NCI-H2107 treated with DMSO at 0.1 percent for 48 hours (cell line): ENCODE measurements around the gene CAMK1D.

Experiments used
- DNase-seq: peaks from one replicate; lab custom pipeline; 2025; ENCODE audit not compliant: unreplicated experiment; lab: John Stamatoyannopoulos, UW

The CAMK1D gene

DNA sequence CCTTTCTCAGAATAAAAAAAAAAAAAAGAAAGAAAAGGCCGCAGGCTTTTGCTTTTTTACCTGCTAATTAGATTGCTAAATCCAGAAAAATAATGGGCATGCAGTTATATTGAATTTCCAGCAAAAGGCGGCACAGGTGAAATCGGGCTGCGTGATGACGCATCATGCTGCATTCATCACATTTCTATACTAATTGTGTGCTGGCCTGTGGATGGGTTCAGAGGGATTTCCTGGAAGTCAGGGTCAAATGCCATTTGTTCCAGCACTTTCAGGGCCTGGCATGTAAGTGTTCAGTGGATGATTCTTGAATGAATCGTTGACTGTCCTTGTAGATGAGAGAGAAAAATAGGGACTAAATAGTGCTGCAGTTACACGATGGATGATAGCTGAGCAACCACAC lies 292.7 kb downstream of the CAMK1D start:
- no peak for DNase-seq

DNA sequence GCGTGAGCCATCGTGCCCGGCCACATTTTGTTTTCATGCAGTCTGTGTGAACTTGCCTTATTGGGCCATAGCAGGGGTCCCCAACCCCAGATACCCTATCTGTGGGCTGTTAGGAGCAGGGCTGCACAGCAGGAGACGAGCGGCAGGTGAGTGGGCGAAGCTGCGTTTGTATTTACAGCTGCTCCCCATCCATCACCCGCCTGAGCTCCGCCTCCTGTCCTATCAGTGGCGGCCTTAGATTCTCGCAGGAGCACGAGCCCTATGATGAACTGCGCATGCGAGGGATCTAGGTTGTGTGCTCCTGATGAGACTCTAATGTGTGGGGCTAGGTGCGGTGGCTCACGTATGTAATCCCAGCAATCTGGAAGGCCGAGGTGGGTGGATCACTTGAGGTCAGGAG lies 293.9 kb downstream of the CAMK1D start:
- DNase-seq: no peak

DNA sequence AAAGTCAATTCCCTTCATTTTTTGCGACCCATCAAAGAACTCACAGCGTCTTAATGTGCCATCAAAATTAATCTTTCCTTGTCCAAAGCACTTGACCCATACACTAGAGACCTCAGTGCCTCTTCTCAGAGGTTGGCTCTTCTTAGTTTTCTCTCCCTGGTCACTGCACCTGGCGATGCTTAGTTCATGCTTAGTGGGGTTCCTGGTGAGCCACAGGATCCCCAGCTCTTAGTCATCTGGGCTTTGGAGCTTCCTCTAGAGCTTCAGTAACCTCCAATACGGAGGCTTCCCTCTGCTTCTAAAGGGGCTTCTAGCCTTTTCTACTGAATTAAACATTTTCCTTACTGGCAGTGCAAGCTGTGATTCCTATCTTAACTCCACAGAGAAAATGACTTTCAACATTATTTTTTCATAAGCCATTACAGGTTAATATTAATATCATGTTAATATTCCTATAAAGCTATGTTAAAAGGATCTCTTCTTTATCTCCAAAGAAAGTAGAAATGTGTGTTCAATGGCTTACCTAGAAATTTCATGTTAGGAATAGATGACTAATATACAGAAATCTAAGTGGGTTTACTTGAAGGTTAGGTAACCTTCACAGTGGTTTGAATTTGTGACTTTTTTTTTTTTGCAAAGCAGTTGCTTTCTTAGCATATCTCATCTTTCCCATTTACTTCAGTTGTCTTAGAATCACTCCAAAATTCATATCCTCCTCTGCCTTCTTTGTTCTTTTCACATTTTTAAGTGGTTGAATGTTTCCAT lies 295.2 kb downstream of the CAMK1D start:
- no peak for DNase-seq

DNA sequence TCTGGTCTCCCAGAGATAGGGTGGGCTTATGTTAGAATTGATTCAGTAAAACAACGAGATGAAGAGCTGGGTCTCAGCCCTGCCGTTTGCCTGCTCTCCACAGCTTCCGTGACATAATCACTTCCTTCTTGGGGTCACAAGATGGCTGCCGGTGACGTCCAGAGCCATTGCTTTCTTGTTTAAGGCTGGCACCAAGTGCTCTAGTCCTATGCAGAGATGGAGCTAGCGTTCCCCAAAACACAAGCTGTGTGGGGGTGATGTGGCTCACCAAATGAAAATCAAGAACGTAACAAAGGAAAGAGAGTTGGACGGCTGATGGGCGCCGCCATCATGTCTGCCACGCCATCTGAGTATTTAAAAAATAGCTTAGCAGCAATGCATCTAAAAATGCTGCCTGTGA lies 296.1 kb downstream of the CAMK1D start:
- no peak for DNase-seq

DNA sequence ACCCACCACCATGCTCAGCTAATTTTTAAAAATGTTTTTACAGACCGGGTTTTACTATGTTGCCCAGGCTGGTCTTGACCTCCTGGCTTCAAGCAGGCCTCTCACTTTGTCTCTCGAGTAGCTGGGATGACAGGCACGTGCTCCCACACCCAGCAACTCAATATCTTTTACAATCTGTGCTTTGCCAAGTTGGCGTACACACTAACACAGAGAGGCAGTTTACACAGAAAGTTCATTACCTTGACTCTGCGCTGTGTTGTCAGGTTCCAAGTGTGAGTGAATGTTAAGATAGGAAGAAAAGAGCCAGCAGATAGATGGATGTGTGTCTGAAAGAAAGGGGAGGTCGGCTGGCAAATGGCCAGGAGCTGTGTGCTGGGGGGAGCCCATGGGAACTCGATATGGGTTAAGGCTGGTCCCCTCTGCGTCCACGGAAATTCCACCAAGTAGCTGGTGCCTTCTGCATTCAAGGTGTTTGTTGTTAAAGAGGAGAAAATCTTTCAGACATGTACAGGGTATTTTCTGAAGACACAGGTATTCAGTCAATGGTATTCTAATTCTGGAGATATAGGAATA lies 299.8 kb downstream of the CAMK1D start:
- DNase-seq: no peak

DNA sequence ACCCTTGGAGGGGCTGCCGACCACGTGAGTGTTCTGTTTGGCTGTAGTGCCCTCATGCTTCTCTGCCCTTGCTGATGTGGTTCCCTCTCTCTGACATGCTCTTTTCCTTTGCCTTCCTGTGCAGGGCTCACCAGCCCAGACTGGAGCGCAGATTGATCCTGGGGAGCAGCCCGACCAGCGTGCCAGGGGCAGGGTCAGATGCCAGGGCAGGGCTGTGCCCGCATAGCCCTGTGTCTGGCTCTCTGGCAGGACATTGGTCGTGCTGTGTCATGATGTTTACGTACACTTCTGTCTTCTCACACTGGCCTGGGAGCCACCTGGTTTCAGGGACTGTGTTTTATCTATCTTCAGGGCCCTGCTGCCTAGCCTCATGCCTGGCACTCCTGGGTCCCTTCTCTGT lies 300.8 kb downstream of the CAMK1D start:
- DNase-seq: no peak

DNA sequence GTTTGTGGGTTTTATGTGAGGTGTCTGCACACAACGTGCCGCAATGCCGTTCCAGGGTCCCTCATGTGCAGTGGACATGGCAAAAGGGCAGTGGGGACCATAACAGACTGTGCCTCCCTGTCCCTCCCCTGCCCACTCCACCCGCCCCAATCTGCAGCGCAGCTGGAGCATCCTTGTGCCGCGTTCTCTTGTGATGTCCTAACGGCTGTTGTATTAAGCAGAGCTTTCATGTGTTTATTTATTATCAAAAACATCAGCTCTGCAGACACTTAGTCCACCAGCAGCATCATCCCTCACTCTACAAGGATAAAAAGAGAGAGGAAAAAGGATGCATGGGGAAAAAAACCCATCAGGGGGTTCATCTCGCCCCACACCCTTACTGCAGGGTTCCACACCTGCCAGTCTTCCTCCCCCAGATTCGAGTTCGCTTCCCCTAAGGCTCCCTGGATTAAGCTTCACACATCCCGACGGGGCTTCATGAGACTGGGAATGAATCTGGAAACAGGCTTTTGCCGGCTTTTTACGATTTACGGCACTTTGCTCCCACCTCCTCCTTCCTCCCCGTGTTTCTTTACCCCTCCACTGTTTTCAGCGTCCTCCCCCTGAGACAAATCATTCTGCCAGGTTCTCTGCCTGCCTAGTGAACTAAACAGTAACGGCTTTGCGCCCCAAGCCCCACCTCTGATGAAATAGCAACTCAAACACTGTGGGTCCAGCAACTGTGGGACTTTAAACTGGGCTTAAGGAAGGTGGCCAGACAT lies 301.4 kb downstream of the CAMK1D start:
- no peak for DNase-seq

DNA sequence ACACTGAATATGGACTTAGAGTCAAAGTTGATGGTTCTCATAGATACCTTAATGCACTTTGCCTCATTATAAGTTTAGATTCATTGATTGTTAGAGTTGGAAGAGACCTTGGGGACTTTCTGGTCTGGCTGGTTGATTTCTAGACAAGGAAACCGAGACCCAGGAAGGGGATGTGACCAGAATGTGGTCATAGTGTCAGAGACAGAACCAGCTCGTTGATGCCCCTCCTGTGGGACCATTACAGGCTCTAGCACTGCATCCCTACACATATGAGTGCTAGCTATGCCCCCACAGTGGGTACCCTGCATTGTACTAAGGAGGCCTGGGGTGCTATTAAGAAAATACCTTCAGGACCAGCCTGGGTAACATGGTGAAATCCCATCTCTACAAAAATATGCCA lies 306.6 kb downstream of the CAMK1D start:
- no peak for DNase-seq

DNA sequence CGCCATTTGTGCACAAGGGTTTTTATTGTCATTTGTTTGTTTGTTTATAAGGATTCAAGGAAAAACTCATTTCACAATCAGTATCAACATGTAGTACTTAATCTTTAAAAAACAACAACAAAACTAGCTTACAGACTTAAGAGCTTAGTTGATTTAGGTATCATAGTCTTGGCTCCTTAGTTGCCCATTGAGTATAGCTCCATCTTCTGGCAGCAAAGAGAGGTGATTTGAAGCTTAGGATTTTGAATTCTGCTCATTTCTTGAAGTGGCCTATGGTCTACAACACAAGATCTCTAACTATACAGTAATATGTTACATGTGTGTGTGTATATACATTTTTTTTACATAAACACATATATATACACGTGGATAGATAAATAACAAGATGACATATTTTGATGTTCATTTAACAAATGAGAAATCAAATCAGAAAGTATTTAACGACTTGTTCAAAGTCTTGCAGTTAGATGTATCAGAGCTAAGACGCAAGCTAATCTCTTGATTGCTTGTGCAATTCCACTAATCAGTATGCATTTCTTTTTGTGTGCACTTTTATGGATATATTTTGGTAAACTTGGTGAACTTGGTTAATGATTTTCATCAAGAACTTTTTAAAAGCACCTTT lies 307.3 kb downstream of the CAMK1D start:
- DNase-seq: peak; percentile 37

DNA sequence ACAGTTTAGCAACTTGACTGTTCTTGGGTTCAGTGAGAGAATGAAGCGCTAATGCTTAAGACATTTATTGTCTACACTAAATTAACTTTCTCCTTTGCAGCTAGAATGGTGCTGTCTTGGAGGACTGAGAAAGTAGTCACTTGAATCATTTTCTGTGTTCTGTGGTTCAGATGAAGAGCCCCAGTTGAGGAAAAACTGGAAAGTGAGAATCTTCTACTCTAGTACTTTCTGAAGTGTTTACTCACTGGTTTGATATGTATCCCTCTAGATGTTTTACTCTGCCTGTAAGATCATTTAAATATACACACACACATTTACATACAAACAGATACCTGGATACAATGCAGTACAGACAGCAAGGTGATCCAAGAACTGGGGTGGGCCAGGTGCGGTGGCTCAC lies 308.1 kb downstream of the CAMK1D start:
- DNase-seq: no peak

DNA sequence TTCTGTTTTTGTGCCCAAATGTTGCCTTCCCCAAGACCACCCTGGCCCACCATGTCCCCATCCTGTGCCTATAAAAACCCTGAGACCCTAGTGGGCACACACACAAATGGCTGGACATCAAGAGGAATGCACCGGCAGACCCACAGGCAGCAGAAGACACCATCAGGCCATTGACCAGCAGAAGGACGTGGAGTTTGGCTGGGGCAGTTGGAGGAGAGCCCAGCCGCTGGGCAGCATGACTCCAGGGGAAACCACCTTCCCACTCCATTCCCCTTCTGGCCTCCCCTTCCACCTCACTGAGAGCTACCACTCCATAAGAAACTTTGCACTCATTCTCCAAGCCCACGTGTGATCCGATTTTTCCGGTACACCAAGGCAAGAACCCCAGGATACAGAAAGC lies 309.2 kb downstream of the CAMK1D start:
- DNase-seq: no peak

DNA sequence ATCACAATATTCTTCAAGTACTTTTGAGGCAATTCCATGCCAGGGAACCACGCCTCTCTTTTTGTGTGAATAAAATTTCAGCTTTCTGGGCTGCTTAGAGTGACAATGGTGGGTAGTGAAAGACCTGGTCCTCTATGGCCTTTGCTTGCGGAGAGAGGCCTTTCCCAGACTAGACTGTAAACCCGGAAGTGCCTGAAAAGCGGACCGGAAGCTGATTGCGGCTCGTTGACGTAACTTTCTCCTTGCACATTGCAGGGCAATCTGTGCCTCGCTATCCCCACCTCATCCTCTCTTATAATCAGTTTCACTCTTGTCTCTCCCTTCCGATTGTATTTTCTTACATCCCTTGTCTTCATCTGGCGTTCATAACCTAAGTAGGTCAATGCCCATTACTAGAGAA lies 310.4 kb downstream of the CAMK1D start:
- no peak for DNase-seq

DNA sequence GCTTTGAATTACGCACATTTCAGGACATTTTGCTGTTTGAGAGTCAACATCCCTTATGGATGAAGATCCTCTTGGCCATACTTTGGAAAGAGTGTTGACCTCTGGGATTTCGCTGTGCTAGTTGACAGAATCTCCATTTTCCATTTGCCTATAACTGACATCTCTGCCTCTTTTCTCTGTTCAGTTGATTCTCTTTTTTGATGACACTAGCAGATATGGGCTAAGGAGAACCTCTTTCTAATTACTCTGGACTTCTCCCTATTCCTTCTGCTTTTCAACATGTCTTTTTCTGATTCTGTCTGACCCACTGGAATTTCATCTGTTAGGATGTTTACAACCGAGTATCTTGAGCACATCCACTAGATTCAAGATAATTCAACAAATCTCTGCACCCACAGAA lies 311.5 kb downstream of the CAMK1D start:
- DNase-seq: no peak

DNA sequence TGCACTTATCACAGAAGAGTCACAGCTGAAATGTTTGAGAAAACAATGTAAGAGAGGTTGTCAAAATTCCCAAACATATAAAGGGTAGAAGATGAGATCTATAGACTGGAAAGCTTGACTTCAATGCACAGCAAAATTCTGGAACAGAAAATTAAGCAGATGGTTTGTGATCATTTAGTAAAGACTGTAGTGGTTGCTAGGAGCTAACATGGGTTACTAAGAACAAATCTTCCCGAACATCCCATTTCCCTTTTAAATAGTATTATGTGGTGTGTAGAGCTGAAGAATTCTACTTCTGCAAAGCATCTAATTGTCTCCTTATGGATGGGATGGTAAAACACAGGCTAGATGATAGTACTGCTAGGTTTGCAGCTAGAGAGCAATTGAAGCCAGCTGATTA lies 312.3 kb downstream of the CAMK1D start:
- DNase-seq: no peak

DNA sequence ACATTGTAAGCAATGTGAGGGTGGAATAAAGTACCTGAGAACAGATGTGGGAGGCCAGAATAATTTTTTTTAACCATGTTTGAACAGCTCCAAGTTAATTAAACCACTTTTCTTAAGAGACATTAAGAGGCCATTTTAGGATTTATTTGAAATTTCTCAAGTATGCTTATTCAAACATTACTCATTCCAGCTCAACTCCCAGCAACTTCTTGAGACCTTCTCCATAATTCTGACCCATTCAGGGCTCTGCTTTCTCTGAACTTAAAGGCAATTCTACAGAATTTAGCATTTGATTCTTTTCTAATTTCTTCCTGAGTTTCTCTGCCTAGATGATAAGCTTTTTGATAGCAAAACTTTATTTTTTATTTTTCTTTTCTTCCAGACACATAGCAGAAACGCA lies 314.5 kb downstream of the CAMK1D start:
- no peak for DNase-seq

DNA sequence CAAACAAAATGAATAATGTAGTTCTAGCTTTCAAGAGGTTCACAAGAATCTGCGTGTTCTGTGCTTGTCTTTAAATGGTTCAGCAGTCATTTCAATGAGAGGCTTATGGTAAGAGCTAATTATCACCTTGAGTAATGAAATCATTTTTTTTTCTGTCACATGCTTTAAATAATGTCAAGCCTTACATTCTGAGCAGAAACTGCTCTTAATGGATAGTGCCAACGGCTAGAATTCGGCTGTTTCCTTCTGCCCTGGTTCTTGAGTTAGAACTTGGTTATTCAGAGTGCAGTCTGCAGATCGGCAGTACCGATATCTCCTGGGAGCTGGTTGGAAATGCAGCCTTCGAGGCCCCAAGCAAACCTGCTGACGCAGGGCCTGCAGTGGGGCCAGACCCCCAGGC lies 316.2 kb downstream of the CAMK1D start:
- no peak for DNase-seq

DNA sequence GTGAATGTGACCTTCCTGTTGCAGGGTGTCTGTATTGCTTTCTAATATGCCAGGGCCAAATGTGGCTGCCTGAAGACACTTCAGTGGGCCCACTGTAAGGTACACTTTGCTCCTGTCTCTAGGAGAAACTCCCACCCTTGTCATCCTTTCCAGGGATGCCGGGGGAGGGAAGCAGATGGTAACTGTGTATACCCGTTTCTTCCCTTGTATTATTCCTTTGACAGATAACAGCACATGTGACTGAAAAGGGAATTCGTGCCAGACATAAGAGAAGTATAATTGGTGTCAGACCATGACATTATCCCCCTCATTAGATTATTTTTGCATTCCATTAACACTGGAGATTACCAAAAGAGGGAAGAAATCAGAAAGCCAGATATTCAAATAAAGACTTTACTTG lies 317.7 kb downstream of the CAMK1D start:
- no peak for DNase-seq

DNA sequence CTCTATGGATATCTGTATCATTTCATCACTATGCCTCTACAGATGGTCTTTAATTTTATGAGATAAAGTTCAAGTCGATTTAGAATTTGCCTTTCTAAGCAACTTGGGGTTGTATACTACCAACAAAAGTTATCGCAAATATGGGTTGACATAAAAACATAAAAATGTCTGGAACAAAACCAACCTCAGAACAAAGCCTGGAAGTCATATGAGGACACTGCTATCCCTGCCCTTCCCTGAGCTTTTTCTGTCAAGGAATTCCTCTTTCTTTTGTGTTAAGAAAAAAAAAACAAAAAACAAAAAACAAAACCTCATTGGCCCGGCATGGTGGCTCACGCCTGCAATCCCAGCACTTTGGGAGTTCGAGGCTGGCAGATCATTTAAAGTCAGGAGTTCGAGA lies 319.3 kb downstream of the CAMK1D start:
- no peak for DNase-seq

DNA sequence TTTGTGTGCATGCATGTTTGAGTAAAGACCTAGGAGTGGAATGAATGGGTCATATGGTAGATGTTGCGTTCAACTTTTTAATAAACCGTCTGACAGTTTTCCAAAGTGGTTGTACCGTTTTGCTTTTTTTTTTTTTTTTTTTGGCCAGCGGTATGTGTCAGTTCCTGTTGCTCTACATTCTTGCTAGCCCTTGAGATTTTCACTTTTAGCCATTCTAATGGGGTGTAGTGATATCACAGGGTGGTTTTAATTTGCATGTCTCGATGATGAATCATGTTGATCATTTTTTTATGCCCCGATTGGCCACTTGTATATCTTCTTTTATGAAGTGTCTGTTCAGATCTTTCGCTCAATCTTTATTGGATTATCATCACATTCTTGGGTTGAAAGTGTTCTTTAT lies 320.7 kb downstream of the CAMK1D start:
- no peak for DNase-seq

DNA sequence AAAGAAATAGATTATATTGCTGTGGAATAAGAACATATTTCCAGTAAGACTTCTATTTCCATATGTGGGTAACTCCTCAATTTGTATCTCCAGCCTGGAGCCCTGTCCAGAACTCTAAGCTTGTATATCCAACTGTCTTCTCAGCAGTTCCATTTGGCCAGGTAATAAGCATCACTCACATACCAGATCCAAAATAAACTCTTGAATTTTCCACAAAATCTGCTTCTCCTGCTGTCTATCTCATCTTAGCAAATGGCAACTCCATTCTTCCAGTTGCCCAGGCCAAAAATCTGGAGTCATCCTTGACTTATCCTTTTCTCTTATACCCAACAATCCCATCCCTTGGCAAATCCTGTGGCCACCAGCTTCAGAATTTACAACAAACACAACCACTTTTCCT lies 325.8 kb downstream of the CAMK1D start:
- no peak for DNase-seq

DNA sequence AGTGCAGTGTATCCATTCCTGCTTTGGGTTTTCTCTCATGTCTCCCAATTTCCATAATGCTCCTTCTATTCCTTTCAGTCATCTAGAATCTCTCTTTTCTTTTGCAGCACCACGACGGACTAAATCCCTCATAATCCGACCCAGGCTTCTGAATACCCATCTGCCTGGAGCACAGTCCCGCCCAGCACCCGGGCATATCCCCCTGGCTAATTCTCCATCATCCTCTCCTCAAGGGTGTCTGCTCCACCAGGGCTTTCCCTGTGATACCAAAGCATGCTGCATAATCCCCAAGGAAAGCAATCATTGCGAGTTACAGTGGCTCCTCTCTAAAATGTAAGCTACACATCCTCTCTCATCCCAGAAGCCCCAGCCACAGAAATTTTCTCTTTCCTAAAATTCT lies 330.3 kb downstream of the CAMK1D start:
- DNase-seq: no peak

DNA sequence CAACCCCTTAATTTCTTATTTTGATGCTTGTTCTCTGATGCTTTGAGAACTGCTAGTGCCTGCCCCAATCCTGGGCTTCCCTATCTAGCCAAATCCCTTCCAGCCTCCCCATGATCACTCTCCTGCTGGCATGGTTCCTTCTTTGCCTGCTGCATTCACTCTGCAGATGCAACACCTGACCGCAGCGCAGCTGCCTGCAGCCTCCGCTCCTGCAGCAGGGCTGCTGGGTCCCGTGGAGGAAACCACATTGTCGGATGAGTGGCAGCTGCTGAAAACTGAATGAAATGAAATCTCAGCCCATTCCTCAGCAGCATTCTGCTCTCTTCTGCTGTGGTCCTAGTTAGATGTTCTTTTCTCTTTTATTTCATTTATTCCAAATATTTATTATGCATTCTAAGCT lies 331.9 kb downstream of the CAMK1D start:
- DNase-seq: peak; percentile 47
